Keratinocyte (primary cell): ENCODE results near the gene PTPRT.

Experiments used
- CTCF ChIP-seq, 3 experiments: IDR thresholded peaks in 1 of 3; conservative IDR thresholded peaks in 1 of 3; optimal IDR thresholded peaks in 1 of 3; 2 replicates in 2 of 3; 3 replicates in 1 of 3; pipeline versions ENCODE3 to v1.5.1; 2011; ENCODE audit warnings: low read length in 3 of 3, mild to moderate bottlenecking in 3 of 3, moderate library complexity in 2 of 3, control low read depth in 1 of 3, inconsistent platforms in 1 of 3; ENCODE audit not compliant: insufficient read depth in 2 of 3; ENCODE audit errors: extremely low read depth in 1 of 3
- EZH2 ChIP-seq: IDR thresholded peaks from one replicate; pipeline ENCODE4 v1.6.1; 2012; ENCODE audit warnings: inconsistent platforms, mild to moderate bottlenecking, low read length, moderate library complexity

DNA sequence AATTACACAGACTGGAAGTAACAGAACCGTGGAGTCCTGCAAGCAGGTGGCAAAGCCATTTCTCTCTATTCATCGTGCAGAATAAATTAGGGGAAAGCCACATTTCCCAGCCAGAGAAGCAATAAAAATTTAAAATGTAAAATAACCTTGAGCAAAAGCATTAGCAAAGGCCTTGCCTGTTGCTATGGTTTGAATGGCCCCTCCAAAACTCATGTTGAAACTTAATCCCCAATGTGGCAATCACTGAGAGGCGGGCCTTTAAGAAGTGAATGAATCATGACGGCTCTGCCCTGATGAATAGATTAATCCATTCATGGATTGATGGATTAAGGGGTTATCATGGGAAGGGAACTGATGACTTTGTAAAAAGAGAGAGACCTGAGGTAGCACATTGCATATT lies 679.0 kb downstream of the PTPRT start:
- TF ChIP-seq CTCF (optimal IDR thresholded peaks at IDR 0.05 in 1 of 3, IDR thresholded peaks at IDR 0.05 in 1 of 3, conservative IDR thresholded peaks at IDR 0.05 in 1 of 3; ENCODE audit: extremely low read depth in 1 of 3, insufficient read depth in 2 of 3, low read length in 3 of 3) (no peak), EZH2 (no peak)
